ELF-1 (cell line): ENCODE measurements around the gene OPA3.
"Not testable (repeated sequence)": the region's sequence is repeated elsewhere in the genome, so short reads cannot be mapped to it uniquely, and the experiment has no call there.

Source experiments
- DNase-seq: peaks from one replicate; pipeline ENCODE4 v3.0.0-alpha.2; 2016; ENCODE audit warnings: low read depth, low spot score

The OPA3 gene

DNA sequence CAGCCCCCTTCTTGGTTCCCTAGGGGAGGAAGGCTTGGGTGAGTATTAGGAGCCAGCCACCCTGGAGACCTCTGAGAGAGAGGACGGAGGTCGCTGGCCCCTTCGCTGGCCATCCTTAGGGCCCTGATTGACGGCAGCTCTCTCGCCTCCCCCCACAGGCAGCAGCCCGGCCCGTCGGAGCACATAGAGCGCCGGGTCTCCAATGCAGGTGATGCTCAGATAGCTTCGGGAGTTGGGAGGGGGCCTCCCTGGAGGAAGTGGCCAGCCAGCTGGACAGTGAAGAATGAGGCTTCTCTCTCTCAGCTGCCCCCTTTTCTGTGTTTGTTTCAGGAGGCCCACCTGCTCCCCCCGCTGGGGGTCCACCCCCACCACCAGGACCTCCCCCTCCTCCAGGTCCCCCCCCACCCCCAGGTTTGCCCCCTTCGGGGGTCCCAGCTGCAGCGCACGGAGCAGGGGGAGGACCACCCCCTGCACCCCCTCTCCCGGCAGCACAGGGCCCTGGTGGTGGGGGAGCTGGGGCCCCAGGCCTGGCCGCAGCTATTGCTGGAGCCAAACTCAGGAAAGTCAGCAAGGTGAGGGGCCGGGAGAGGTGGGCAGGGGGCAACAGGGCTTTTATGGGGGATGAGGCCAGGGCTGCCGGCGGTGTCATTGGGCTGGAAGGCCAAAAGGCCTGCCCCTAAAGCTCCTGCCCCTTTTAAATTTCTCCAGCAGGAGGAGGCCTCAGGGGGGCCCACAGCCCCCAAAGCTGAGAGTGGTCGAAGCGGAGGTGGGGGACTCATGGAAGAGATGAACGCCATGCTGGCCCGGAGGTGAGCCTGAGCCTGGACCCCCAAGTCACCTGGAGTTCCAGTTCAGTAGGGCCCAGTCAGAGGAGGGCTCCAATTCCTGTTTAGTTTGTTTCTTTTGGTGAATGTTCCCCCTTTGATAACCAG, 62.3 kb downstream of the OPA3 start:
- DNase-seq: no peak

DNA sequence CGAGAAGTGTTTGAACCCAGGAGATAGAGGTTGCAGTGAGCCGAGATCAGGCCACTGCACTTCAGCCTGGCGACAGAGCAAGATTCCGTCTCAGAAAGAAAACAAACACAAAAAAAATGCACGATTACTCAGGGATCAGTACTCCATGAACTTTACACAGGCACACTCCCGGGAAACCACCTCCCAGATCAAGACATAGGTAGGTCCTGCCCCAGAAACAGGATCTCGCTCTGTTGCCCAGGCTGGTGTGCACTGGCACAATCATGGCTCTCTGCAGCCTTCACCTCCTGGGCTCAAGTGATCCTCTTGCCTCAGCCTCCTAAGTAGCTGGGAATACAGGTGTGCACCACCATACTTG, 66.2 kb downstream of the OPA3 start:
- no peak for DNase-seq

DNA sequence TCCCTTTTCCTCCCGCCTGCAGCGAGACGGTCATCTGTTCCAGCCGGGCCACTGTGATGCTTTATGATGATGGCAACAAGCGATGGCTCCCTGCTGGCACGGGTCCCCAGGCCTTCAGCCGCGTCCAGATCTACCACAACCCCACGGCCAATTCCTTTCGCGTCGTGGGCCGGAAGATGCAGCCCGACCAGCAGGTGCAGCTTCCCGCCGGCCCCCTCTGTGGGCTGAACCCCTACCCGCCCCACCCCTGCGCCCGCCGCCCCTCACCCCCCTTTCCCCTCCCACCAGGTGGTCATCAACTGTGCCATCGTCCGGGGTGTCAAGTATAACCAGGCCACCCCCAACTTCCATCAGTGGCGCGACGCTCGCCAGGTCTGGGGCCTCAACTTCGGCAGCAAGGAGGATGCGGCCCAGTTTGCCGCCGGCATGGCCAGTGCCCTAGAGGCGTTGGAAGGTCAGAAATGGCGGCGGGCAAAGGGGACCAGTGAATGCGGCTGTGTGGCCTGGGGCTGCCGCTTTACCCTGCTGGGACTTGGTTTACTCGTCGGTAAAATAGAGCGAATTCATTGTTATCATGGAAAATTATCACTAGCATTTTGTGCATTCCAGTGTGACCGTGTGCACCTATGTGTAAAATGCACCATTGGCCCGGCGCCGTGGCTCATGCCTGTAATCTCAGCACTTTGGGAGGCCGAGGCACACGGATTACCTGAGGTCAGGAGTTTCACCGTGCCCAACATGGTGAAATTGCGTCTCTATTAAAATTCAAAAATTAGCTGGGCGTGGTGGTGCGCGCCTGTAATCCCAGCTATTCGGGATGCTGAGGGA, 66.7 kb downstream of the OPA3 start:
- no peak for DNase-seq

DNA sequence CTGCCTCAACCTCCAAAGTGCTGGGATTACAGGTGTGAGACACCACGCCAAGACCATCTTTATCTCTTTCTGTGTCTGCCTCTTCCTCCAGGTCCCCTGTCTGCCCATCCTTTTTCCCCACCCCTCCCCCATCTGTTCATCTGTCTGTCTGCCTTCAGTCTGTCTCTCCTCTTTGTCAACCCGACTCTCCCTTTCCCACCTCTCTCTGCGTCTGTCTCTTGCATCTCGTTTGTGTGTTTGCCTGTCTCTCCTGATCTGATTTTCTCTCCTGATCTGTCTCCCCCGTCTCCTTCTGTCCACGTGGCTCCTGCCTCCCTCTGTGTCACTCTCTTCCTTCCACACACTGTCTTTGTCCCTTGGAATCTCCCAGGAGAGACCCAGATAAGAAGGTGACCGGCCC, 67.4 kb downstream of the OPA3 start:
- DNase-seq: no peak

DNA sequence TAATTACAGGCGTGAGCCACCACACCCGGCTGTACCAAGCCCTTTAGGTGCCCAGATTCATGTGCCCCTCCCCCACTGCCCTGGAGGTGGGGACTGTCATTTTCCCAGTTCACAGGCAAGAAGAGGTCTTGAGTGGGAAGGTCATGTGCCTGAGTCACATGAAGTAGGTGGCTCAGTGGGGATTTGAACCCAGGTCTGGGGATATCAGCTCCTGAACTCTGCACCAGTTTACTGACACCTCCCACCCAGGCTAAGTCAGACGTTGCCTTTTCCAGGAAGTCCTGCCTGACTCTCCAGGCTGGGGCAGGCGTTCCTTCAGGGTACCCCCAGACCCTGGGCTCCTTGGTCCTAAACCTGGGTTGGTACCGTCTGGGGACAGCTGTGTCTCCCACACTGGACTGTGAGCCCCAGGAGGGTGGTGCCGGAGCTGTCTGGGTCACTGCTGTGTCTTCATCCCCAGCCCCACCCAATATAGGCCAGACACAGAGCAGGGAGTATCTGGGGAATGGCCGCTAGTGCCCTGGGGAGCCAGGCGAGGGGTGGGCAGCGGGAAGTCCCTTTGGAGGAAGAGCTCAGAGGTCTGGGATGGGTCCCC, 68.7 kb downstream of the OPA3 start:
- no peak for DNase-seq

DNA sequence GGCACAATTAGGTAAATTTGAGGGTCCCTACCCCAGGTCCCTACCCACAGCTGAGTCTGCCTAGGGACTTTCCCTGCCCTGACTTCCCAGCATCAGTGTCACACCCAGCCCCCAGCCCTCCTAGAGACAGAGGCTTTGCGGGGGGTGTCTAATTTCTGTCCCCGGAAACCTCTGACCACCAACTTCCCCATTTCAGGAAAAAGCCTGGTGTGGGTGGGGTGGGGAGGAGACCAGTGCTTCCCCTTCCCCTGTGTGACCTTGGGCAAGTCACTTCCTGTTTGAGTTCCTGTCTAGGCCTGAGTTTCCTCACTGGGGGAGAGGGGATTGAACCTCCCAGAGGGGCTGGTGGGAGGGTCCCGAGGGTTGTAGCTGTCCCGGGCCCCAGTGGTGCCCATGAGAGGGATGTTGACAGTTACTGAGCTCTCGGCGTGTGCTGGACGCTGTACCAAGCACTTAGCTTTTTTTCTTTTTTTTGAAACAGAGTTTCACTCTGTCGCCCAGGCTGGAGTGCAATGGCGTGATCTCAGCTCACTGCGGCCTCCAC, 69.4 kb downstream of the OPA3 start:
- no peak for DNase-seq

DNA sequence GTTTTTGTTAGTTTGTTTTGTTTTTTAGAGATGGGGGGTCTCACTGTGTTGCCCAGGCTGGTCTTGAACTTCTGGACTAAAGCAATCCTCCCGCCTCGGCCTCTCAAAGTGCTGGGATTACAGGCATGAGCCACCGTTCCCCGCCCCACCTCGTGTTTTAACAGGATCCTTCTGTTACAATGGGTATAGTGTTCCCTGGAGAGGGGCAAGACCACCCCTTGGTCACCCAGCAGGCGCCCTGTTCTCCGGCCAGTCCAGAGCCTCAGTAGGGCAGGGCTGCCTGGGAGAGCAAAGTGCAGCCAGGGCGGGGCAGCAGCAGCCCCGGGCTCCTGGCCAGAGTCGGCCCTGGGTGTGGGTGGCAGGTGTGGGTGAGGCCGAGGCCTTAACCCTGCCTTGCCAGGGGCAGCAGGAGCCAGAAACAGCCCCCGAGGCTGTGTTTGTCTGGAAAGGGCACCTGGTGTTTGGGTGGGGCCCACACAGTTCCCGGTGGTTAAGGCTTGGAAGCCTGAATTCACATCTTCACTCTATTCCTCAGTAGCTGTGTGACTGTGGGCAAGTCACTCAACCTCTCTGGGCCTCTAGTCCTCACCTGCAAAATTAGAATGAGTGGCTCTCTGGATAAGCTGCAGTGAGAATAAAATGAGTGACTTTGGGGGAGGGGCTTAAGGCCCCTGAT, 70.1 kb downstream of the OPA3 start:
- DNase-seq: no peak

DNA sequence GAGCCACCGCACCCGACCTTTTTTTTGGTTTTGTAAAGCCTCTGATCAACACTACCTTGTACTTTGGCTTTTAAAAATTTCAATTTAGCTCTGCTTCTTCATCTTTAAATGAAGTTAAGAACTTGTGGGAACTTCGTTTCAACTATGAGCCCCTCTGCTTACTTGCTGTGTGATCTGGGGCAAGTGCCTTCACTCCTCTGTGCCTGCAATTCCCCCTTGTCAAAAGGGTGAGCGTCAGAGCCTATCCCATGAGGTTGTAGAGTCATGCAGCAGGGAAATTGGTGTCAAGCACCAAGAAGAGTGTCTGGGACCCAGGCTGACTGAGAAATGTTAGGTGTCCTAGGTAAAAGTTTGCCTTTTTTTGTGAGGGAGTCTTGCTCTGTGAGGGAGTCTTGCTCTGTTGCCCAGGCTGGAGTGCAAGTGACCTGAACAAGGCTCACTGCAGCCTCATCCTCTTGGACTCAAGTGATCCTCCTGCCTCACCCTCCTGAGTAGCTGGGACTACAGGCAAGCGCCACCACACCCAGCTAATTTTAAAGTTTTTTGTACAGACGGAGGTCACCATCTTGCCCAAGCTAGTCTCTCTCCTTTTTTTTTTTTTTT, 71.6 kb downstream of the OPA3 start:
- no peak for DNase-seq

DNA sequence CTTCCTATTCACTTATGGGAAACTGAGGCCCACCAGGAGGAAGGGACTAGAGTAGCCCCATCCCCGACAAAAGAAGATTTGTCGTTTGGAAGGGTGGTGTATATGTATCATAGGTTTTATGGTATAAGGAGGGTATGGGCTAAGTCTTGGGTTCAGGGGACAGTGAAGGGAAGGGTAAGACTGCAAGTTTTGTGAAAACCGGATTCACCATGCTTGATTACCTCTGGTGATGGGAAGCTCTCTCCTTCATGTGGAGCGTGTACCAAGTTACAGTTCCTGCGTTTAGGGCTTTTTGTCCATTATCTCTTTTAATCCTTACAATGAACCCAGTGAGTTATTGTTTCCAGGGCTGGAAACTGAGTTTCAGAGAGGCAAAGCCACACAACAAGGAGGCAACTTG, 73.5 kb downstream of the OPA3 start:
- DNase-seq: no peak

DNA sequence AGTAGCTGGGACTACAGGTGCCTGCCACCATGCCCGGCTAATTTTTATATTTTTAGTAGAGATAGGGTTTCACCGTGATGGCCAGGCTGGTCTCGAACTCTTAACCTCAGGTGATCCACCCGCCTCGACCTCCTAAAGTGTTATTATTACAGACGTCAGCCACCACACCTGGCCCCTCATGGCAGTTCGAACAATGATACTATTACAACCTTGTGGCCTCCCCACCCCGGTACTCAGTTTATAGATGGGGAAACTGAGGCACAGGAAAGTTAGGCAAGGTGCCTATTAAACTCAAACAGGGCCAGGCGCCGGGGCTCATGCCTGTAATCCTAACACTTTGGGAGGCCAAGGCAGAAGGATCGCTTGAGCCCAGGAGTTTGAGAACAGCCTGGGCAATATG, 74.2 kb downstream of the OPA3 start:
- DNase-seq: not testable (repeated sequence)

DNA sequence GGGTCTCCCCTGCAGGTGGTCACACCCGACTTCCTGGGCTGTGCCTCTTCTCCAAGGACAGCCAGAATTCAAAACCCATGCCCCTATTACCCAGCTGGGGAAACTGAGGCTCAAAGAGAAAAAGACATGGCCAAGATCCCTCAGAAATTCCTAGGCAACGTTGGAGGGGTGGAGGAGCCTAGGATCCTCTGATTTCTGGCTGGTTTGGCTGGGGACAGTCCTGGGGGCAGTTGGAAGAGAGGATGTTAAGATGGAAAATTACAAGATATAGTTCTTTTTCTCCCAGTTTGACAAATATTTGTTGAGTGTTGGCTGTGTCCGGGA, 74.9 kb downstream of the OPA3 start:
- no peak for DNase-seq

DNA sequence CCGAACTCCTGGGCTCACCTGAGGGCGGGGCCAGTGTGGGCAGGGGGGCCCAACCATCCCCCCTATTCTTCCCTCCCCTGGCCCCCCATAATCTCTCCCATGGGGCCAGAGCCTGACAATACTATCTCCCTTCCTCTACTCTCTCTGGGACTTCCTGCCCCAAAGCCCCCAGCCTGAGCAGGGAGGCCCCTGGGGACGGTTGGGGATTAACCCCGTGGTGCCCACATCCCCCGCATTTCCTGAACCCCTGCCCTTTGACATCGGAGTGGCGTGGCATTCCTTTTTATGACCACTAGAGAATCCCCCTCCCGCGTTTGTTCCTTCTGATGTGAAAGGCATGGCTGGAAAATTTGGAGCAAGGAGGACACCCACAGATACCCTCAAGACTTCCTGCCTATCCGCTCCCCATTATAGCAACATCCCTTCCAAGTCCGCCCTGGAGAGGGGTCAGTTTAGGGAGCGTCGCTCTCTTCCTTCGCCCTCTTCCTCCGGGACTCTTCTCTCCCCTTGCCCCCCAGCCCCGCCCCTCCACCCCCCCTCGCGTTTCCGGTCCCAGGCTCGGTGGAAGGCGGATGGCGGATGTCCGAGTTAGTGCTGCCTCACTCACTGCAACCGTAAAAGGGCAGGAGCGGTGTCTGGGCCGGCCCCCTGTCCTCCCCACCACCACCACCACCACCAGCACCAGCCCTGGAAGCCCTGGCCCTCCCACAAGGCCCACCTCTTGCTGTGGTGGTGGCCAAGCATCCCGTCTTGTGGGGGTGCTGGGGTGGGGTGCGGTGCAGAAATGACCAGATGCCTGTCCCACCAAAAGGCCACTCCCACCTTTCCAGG, 75.5 kb downstream of the OPA3 start:
- peak; percentile 60 for DNase-seq

DNA sequence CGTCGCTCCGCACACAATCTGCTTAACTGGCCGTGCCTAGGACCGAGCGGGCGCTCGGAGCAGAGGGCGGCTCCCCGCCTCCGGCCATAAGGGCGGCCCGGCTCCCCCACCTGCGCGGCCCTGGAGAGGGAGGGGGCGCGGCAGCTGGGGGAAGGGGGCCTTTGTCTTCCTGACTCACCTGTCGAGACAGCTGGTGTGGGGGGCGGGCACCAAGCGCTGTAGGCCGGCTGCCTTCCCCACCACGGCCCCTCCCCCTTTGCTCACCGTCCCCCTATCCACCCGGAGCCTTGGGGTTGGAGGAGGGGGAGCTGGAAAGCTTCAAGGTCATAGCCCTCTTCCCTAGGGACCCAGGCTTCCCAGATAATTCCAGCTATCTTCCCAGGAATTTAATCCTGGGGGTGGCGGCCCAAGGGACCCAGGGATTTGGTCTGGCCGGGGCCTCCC, 76.2 kb downstream of the OPA3 start:
- peak; percentile 59 for DNase-seq

DNA sequence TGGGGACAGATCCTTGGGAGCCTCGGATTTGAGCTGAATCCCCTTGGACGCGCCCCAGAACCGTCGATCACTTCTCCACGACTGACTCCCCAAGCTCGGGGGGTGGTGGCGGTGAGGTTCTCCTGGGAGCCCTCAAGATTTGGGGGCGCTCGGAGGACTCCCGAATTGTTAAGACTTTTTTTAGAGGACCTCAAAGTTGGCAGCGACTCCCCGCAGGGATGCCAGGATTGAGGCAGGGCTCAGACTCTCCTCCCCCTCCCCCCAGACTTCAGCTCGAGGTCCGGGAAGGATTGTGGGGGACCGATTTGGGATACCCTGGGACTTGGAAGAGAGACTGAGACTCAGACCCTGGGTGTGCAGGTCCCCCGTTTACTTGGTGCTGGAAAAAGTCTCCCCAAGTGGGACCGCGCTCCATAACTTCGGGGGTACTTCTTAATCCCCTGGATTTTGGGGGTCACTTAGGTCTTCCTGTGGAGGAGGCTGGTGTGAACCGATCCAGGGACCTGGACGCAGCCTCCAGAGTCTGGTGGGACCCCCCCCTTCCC, 76.7 kb downstream of the OPA3 start:
- DNase-seq: peak; percentile 23

DNA sequence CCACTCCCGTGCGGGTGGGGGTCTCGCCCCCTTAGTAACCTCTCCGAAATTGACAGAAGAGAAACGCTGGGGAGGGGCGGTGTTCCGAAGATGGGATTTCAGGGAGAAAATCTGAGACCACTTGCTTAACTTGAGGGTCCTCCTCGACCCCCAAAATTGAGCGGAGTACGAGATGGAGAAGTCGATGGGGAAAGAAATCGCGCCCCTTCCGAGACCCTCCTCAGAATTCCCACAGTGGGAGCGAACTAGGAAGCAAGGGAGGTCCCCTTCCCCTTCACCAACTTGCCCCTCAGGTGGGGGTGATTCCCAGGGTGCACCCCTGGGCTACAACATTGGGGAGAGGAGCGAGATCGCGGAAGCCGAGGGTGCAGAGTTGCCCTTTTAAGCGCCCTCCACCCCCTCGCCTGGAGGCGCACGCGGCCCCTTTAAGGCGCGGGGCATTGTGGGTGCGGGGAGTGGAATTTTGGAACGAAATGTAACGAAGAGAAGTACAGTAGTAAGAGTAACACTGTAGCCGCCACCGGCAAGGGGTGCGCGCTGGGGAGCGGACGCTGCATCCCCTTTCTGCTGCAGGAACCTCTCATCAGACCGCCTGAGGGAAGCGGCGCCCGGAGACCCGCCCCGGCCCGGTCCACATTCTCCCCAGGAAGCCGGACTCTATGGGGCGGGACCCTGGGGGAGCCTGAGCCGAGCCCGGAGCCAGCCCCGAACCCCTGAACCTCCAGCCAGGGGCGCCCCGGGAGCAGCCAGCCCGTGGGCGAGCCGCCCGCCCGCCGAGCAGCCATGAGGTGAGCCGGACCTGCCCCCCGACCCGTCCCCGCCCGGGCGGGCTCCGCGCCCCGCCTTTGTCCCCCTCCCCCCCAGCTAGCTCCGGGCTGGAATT, 77.4 kb downstream of the OPA3 start, which contains the start of gene VASP:
TSS of gene VASP (plus strand) at position 491 of the 883 bp plus-strand sequence. CDS start at position 784, 293 bp downstream.
- DNase-seq: peak; percentile 90

DNA sequence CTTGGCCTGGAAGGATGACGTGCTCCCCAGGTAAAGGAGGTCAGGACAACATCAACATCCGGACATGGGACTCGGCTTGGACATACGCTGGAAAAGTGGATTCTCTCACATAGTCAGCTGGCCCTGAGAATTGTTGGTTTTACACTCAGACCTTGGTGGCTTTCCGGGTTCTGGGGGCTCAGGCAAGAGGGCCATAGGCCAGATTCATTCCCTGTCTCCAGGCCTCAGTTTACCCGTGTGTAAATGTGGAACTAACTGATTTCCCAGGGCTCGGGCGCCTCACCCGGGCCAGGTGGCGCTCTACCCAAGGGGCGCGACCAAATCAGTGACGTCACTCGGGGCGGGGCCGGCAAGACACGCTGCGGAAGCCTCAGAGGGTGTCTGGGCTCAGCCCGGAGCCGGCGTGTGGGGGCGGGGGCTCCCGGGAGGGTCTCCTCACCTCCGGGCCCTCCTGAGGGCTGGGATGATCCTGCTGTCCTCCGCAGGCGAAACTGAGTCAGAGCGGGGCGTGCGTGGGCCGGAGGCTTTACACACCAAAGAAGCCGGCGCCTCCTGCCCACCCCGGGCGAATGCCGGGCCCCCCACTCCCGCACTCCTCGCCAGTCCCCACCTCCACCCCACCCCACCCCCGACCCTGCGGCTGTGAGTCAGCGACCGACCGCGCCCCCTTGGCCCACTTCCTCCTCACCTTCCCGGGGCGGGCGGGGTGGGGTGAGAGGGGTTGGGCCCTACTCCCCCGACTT, 78.2 kb downstream of the OPA3 start:
- DNase-seq: peak; percentile 95

DNA sequence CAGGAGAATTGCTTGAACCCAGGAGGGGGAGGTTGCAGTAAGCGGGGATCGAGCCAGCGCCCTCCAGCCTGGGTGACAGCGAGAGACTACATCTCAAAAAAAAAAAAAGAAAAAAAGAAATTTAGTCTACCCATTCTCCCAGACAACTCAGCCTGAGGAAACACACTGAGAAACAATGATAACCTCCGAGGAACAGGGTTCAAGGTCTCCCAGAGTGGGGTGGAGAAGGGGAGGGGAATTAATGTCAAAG, 78.7 kb downstream of the OPA3 start:
- DNase-seq: no peak
